Subcutaneous abdominal adipose tissue (tissue), 5 donors: Measurements from ENCODE around the gene CFAP20.
"Not testable (repeated sequence)": the region's sequence is repeated elsewhere in the genome, so short reads cannot be mapped to it uniquely, and the experiment has no call there.

Experiments
- H3K27ac ChIP-seq: one replicate; pipeline ENCODE4 v1.7.0; 2013; ENCODE audit warnings: low read depth, mild to moderate bottlenecking, inconsistent platforms, low read length, moderate library complexity
- H3K27me3 ChIP-seq, 5 donors: one replicate each; pipeline ENCODE4 v1.7.0; 2013; ENCODE audit warnings: low read length in 5 of 5, inconsistent platforms in 1 of 5; ENCODE audit not compliant: control insufficient read depth in 5 of 5, insufficient read depth in 4 of 5
- H3K36me3 ChIP-seq, 5 donors: one replicate each; pipeline ENCODE4 v1.7.0; 2013; ENCODE audit warnings: low read length in 5 of 5; ENCODE audit not compliant: control insufficient read depth in 5 of 5, insufficient read depth in 5 of 5
- H3K4me1 ChIP-seq, 5 donors: one replicate each; pipeline ENCODE4 v1.7.0; 2013; ENCODE audit warnings: low read length in 5 of 5, mild to moderate bottlenecking in 3 of 5, moderate library complexity in 1 of 5; ENCODE audit not compliant: control insufficient read depth in 5 of 5, insufficient read depth in 5 of 5
- H3K4me3 ChIP-seq, 5 donors: one replicate each; pipeline ENCODE4 v1.7.0; 2013; ENCODE audit warnings: low read length in 5 of 5, low read depth in 1 of 5
- H3K9ac ChIP-seq, 5 donors: one replicate each; pipeline ENCODE4 v1.7.0; 2013; ENCODE audit warnings: low read length in 5 of 5, mild to moderate bottlenecking in 4 of 5, moderate library complexity in 3 of 5
- H3K9me3 ChIP-seq, 5 donors: one replicate each; pipeline ENCODE4 v1.7.0; 2013; ENCODE audit warnings: low read length in 5 of 5; ENCODE audit not compliant: control insufficient read depth in 5 of 5
- donor health status: healthy.
- donor health status: healthy.
- donor health status: healthy.
- donor health status: healthy.
- donor health status: healthy.

Gene CFAP20

DNA sequence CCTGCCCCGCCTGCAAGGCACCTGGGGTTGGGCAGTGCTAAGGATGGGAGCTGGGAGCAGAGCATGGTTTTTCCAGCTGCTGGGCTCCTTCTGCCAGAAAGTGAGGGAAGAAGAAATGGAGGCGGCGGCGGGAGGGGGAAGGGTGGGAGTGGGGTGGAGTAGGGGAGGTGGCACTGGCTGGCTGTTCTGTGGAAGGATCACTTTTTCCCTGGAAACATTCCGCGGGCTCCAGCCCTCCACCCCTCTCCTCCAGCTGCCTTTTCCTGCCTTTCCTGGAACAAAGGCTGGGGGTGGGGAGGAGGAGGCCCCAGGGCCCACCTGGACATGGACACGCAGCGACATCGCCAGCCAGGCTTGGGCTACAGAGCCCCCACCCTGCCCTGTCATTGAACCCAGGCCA, 41.1 kb downstream of the CFAP20 start:
- H3K9me3 ChIP-seq = no peaks in the 10 kb centered on the region
- H3K9ac ChIP-seq = no peak overlapping the region
- H3K36me3 ChIP-seq = no peaks in the 10 kb centered on the region
- no peaks in the 10 kb centered on the region for H3K27me3 ChIP-seq
- H3K27ac ChIP-seq = no peak overlapping the region
- H3K4me1 ChIP-seq = peaks cover 0 to 11% (median 0%) of the 10 kb centered on the region in 5 donors
- no peak overlapping the region for H3K4me3 ChIP-seq

DNA sequence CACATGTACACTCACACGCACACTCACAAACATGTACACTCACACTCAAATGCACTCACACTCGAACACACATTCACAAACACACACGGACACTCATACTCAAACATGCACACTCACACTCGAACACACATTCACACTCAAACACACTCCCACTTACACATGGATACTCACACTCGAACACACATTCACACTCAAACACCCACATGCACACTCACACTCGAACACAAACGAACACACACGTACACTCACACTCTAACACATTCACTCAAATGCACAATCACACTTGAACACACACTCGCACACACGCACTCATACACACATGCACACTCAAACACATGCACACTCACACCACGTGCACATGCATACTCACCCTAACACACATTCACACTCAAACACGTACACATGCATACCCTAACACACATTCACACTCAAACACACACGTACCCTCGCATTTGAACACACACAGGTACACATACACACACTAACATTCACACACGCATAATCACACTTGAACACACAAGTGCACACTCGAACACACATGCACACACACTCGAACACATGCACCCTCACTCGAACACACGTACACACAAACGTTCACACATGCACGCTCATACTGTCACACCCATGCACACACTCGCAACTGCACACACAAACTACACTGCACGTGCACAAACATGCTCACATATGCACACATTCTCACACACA, 41.8 kb downstream of the CFAP20 start:
- Histone ChIP-seq H3K27me3 (no peaks in the 10 kb centered on the region), H3K27ac (no peak overlapping the region), H3K4me1 (peaks cover 0 to 13% (median 0%) of the 10 kb centered on the region in 5 donors), H3K9ac (no peak overlapping the region), H3K36me3 (no peaks in the 10 kb centered on the region), H3K9me3 (no peaks in the 10 kb centered on the region), H3K4me3 (no peak overlapping the region)

DNA sequence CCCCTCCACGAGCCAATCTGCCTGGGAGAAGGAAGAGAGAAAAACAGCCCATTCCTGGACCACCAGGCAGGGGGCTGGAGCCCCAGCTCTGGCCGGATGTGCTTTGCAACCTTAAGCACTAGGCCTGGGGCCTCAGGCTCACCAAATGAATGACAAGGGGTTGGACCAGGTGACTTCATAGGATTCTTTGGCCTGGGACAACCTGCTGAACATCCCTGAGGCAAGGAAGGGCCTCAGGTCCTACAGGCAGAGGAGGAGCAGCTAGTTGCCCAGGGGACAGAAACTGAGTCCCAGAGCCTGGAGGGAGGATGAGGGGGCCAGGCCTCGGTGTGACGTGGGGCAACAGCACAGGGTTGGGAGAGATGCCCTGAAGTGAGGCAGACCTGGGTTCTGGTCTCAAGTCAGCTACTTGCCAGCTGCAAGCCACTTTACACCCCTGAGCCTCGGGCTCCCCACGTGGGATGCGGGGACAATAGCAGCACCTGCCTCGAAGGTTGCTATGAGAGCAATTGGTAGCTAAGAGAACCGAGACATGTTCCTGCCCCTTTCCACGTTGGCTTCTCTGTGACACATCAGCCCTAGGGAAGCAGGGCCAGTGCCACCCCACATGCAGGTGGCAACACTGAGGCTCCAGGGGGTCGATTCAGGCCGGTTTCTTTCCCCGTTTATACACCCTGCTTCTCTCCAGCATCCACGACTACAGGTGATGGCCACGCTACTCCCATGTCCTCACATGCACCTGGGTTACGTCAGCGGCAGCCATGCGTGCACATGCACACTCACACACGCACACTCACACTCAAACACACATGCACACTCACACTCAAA, 42.6 kb downstream of the CFAP20 start:
- no peak overlapping the region for H3K27ac ChIP-seq
- no peaks in the 10 kb centered on the region for H3K27me3 ChIP-seq

DNA sequence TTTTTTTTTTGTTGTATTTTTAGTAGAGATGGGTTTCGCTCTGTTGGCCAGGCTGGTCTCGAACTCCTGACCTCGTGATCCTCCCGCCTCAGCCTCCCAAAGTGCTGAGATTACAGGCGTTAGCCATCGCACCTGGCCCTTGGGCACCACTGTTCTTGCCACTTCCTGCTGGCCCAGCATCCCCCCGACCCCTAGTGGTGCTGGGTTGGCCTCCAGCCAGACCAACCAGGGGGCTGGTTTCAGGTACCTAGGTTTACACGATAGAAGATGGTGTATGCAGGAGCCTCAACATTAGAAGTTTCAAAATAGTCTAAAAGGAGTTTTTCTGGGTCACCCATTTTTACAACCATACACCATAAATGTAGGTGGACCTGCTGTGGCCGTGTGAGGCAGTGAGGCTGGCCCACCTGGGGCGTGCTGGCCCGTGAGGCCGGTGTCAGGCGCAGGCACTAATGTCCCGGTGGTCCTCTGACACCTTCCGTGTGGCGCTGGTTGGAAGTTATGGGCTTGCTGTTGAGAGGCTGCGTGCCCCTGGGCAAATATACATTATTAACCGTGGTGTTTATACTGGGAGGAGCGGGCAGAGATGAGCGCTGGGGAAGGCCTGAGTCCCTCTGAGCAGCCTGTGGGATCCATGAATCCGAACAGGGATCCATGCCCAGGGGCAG, 43.5 kb downstream of the CFAP20 start:
- Histone ChIP-seq H3K4me1 (peaks cover 0 to 27% (median 10%) of the 10 kb centered on the region in 5 donors), H3K9ac (no peak overlapping the region), H3K27me3 (no peaks in the 10 kb centered on the region), H3K9me3 (no peaks in the 10 kb centered on the region), H3K4me3 (no peak overlapping the region), H3K27ac (no peak overlapping the region), H3K36me3 (no peaks in the 10 kb centered on the region)

More for the DNA sequence above, 42.6 kb downstream of the CFAP20 start:
- Histone ChIP-seq H3K9me3 (no peaks in the 10 kb centered on the region), H3K4me1 (peaks cover 0 to 18% (median 4%) of the 10 kb centered on the region in 5 donors), H3K4me3 (no peak overlapping the region), H3K36me3 (no peaks in the 10 kb centered on the region), H3K9ac (no peak overlapping the region)

DNA sequence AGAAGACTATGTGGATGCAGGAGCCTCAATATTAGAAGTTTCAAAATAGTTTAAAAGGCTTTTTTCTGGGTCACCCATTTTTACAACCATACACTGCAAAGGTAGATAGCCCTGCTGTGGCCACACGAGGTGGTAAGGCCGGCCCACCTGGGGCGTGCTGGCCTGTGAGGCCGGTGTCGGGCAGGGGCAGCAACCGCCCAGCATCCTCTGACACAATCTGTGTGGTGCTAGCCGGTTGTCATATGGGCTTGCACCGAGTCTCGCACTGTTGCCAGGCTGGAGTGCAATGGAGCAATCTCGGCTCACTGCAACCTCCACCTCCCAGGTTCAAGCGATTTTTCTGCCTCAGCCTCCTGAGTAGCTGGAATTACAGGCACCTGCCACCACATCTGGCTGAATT, 44.0 kb downstream of the CFAP20 start:
- Histone ChIP-seq H3K27me3 (no peaks in the 10 kb centered on the region), H3K27ac (no peak overlapping the region), H3K4me1 (peaks cover 0 to 31% (median 10%) of the 10 kb centered on the region in 5 donors), H3K9me3 (no peaks in the 10 kb centered on the region), H3K9ac (no peak overlapping the region), H3K36me3 (no peaks in the 10 kb centered on the region), H3K4me3 (no peak overlapping the region)

DNA sequence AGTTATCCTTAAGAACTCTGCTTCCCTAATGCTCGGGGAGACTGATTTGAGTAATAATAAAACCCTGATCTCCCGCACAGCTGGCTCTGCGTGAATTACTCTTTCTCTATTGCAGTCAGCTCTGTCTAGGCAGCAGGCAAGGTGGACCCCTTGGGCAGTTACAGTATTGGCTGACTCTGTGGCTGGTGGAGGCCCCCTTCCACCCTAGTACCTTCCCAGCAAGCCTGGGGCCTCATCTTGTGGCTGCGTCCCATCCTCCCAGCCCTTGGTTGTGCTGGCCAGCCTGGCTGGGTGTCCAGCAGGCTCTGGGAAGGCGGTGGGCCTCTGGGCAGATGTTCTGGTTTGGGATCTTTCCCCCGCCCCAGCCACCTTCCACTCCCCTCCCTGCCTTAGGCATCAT, 44.5 kb downstream of the CFAP20 start:
- Histone ChIP-seq H3K27me3 (no peaks in the 10 kb centered on the region), H3K9me3 (no peaks in the 10 kb centered on the region), H3K4me1 (peaks cover 0 to 34% (median 10%) of the 10 kb centered on the region in 5 donors), H3K36me3 (no peaks in the 10 kb centered on the region), H3K9ac (no peak overlapping the region), H3K27ac (no peak overlapping the region), H3K4me3 (no peak overlapping the region)

DNA sequence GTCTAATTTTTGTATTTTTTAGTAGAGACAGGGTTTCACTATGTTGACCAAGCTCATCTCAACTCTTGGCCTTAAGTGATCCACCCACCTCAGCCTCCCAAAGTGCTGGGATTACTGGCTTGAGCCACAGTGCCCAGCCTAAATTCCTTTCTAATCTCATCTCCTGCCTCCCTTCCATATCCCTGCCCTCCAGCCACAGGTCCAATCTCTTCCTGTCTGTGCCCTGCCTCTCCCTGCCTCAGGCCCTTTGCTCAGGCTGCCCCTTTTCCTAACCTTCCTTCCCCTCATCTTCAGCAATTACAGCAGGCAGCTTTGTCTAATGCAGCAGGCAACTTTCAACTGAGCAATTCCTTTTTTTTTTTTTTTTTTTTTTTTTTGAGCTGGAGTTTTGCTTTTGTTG, 46.8 kb downstream of the CFAP20 start:
- H3K9ac ChIP-seq = no peak overlapping the region
- no peak overlapping the region for H3K27ac ChIP-seq
- no peak overlapping the region for H3K4me3 ChIP-seq
- H3K27me3 ChIP-seq = no peaks in the 10 kb centered on the region
- H3K4me1 ChIP-seq = peaks cover 0 to 23% (median 10%) of the 10 kb centered on the region in 5 donors
- H3K36me3 ChIP-seq = no peaks in the 10 kb centered on the region
- H3K9me3 ChIP-seq = no peaks in the 10 kb centered on the region

DNA sequence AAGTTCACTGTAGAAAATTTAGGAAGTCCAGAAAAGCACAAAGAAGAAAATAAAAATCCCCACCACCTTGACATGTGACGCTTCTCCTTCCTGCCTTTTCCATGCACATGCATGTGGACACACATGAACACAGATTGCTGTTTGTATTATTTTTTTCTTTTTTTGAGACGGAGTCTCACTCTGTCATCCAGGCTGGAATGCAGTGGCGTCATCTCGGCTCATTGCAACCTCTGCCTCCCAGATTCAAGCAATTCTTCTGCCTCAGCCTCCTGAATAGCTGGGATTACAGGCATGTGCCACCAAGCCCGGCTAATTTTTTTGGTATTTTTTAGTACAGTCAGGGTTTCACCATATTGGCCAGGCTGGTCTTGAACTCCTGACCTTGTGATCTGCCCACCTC, 48.5 kb downstream of the CFAP20 start:
- H3K9ac ChIP-seq, H3K27me3 ChIP-seq, H3K4me3 ChIP-seq, H3K36me3 ChIP-seq, H3K9me3 ChIP-seq: not testable (repeated sequence)
- peak overlapping the region; percentile 54 for H3K27ac ChIP-seq
- peaks cover 0 to 23% (median 10%) of the 10 kb centered on the region in 5 donors for H3K4me1 ChIP-seq

DNA sequence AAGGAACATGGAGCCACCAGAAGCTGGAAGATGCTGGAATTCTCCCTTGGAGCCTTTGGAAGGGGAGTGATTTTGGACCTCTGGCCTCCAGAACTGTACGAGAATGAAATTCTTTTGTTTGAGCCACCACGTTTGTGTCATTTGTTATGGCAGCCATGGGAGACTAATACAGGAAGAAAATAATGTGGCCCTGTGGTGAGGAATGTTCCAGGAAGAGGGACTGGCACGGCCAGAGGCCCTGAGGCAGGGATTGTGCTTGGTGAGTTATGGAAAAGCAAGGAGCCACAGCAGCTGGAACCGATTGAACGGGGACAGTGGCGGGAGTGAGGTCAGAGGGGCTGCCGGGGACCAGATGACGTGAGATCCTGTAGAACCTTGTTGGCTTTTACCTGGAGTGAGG, 51.4 kb downstream of the CFAP20 start:
- Histone ChIP-seq H3K4me3 (no peak overlapping the region), H3K36me3 (no peaks in the 10 kb centered on the region), H3K27me3 (no peaks in the 10 kb centered on the region), H3K27ac (no peak overlapping the region), H3K4me1 (peaks cover 0 to 23% (median 10%) of the 10 kb centered on the region in 5 donors), H3K9ac (no peak overlapping the region), H3K9me3 (peaks cover 2 to 9% (median 5%) of the 10 kb centered on the region in 5 donors)

DNA sequence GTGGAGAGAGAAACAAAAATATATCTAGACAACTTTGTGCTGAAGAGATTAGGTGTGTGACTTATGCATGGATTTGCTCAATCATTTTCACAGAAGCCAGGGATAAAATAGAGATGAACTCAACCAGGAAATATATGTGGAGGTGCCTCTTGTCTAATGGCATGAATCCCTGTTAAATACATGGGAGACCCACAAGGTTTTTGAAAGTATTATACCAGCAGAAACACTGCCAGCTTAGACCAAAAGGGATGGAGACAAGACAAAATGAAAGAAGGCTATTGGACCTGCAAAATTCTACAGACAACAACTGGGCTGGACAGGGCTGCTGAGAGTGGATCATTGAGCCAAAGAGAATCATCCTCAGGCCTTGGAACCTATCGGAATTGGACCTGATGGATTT, 52.7 kb downstream of the CFAP20 start:
- H3K4me3 ChIP-seq = no peak overlapping the region
- H3K9me3 ChIP-seq = peaks cover 2 to 9% (median 5%) of the 10 kb centered on the region in 5 donors
- peaks cover 0 to 15% (median 6%) of the 10 kb centered on the region in 5 donors for H3K4me1 ChIP-seq
- H3K36me3 ChIP-seq = no peaks in the 10 kb centered on the region
- no peak overlapping the region for H3K27ac ChIP-seq
- no peak overlapping the region for H3K9ac ChIP-seq
- no peaks in the 10 kb centered on the region for H3K27me3 ChIP-seq
